K562 (cell line): ENCODE results near the gene GATC. TPM values are rescaled to one million over a fixed set of nuclear protein-coding genes. Genes with fewer than 3 reads are reported as not detected.

Source experiments
- ARID3A ChIP-seq: IDR thresholded peaks from 2 replicates; pipeline ENCODE4 v1.6.1; 2012; ENCODE audit warnings: low read depth, low read length, improper control_type of control experiment, borderline replicate concordance
- CEBPZ ChIP-seq: fragments of 150-350 bp; IDR thresholded peaks from 2 replicates; pipeline ENCODE4 v1.6.1; 2014; ENCODE audit warnings: low read depth, mild to moderate bottlenecking, low read length, borderline replicate concordance
- HIVEP1 ChIP-seq: fragments of 250-450 bp; sonication (Bioruptor Pico); IDR thresholded peaks from 2 replicates; pipeline ENCODE4 v1.4.0; 2020; ENCODE audit warnings: mild to moderate bottlenecking
- HMG20A ChIP-seq: fragments of 450-650 bp; formaldehyde crosslinking; conservative IDR thresholded peaks from 2 replicates; pipeline ENCODE4 v1.4.0; 2020; ENCODE audit warnings: mild to moderate bottlenecking, mixed read lengths
- KDM2B ChIP-seq: fragments of 250-450 bp; sonication (Bioruptor Pico); IDR thresholded peaks from 2 replicates; pipeline ENCODE4 v1.8.0; 2021; ENCODE audit warnings: mild to moderate bottlenecking, moderate library complexity
- NKRF ChIP-seq: fragments of 450-650 bp; IDR thresholded peaks from 2 replicates; pipeline ENCODE4 v1.6.1; 2016; ENCODE audit warnings: borderline replicate concordance
- PCBP2 ChIP-seq: fragments of 200-400 bp; formaldehyde crosslinking; IDR thresholded peaks from 2 replicates; pipeline ENCODE4 v1.6.1; 2018; ENCODE audit warnings: low read length, low read depth, mild to moderate bottlenecking, moderate library complexity; ENCODE audit not compliant: poor library complexity, severe bottlenecking
- POLR2A ChIP-seq: fragments of 450-650 bp; conservative IDR thresholded peaks from 2 replicates; pipeline ENCODE4 v1.6.1; 2016
- POLR2H ChIP-seq: IDR thresholded peaks from 2 replicates; pipeline ENCODE4 v1.6.1; 2016; ENCODE audit warnings: missing genetic modification characterization, low read depth, mild to moderate bottlenecking, control low read depth, missing compliant biosample characterization, moderate library complexity
- PRPF4 ChIP-seq: fragments of 200-400 bp; formaldehyde crosslinking; IDR thresholded peaks from one replicate; pipeline ENCODE4 v1.6.1; 2017; ENCODE audit warnings: low read length, low read depth, mild to moderate bottlenecking; ENCODE audit not compliant: insufficient read depth, poor library complexity, severe bottlenecking
- PTBP1 ChIP-seq: fragments of 200-400 bp; formaldehyde crosslinking; IDR thresholded peaks from 2 replicates; pipeline ENCODE4 v1.6.1; 2017; ENCODE audit warnings: low read depth, low read length
- ZNF740 ChIP-seq, 3 experiments: fragments of 200-800 bp in 1 of 3; sonication (Bioruptor generic) in 1 of 3; sonication (generic) in 1 of 3; formaldehyde crosslinking in 1 of 3; IDR thresholded peaks; 2 replicates each; pipeline versions ENCODE4 v1.6.1 to v1.8.0; 2016 to 2022; ENCODE audit warnings: mild to moderate bottlenecking in 2 of 3, missing compliant biosample characterization in 2 of 3, missing genetic modification characterization in 2 of 3, missing genetic modification reagents in 1 of 3
- polyA plus RNA-seq, 8 experiments: library from polyadenylated mRNA; depleted of rRNA in 4 of 8; stranded (reverse) in 5 of 8; unstranded in 3 of 8; fragments of >200 nt; fragmentation: Nextera tagmentation in 2 of 8; fragmentation: Illumina TruSeq in 1 of 8; extraction: Ambion mirVana in 2 of 8; extraction: Trizol in 1 of 8; gene quantifications; 2 replicates each; pipeline versions ENCODE4 v1.2.1 to v1.2.3, GENCODE V29; 2011 to 2014; ENCODE audit warnings: inconsistent platforms in 1 of 8, missing spikeins in 1 of 8
- total RNA-seq, 7 experiments: library from RNA; depleted of rRNA in 6 of 7; stranded (reverse); fragments of >200 nt in 6 of 7; fragmentation: Illumina TruSeq in 2 of 7; extraction: Trizol in 2 of 7; gene quantifications; 2 replicates each; pipeline versions ENCODE4 v1.2.1 to v1.2.3, GENCODE V29; 2011 to 2021; ENCODE audit warnings: low replicate concordance in 1 of 7

GATC gene
- total and polyA plus RNA-seq, 9 of the 15 experiments (the other 6 are each of a cell fraction or from before 2014, with no cell fraction given), result 5.8 to 52.6 (median 28.2) TPM

- TF ChIP-seq CEBPZ (peak; percentile 34; the same call in 1 of the 2 replicates), PCBP2 (no peak), ARID3A (no peak), POLR2H (peak; percentile 42; the same call in 1 of the 2 replicates), KDM2B (peak; percentile 94), ZNF740 (CRISPR knock-in tag; IDR thresholded peaks at IDR 0.05) (peak; percentile 94), ZNF740 (tag; IDR thresholded peaks at IDR 0.05) (peak in 1 of 2 experiments; percentile 58; a peak in 1 of 4 replicates), POLR2A (peak; percentile 94), HIVEP1 (no peak), HMG20A (no peak), PRPF4 (peak; percentile 91), PTBP1 (no peak), NKRF (peak; percentile 96)
These were observed at the start of gene GATC, which contains the start of gene TRIAP1 (continued) for GRCh38 chr12:120445911-120446843.
